Spleen (tissue), 11 donors: ENCODE measurements around the gene COL5A1. TPM values are rescaled to one million over a fixed set of nuclear protein-coding genes. Genes with fewer than 3 reads are reported as not detected.

Experiments
- DNase-seq: peaks from one replicate; pipeline ENCODE4 v3.0.0-alpha.2; 2020
- H3K27ac ChIP-seq, 8 donors: fragments of 200-600 bp; sonication (generic) in 7 of 8; 1 replicate in 4 of 8; 2 replicates in 4 of 8; pipeline versions ENCODE4 v1.5.0 to v1.8.0; 2016 to 2021; ENCODE audit warnings: inconsistent platforms in 4 of 8, mild to moderate bottlenecking in 4 of 8, moderate library complexity in 1 of 8
- H3K27me3 ChIP-seq, 7 donors: fragments of 200-600 bp; sonication (generic) in 6 of 7; replicated peaks in 1 of 7; 1 replicate in 4 of 7; 2 replicates in 3 of 7; pipeline versions ENCODE4 v1.5.0 to v1.8.0; 2016 to 2021; ENCODE audit warnings: inconsistent platforms in 3 of 7, mild to moderate bottlenecking in 1 of 7
- H3K36me3 ChIP-seq, 6 donors: fragments of 200-600 bp; sonication (generic) in 5 of 6; 1 replicate in 4 of 6; 2 replicates in 2 of 6; pipeline versions ENCODE4 v1.5.0 to v1.8.0; 2016 to 2021; ENCODE audit warnings: inconsistent platforms in 2 of 6
- H3K4me1 ChIP-seq, 6 donors: fragments of 200-600 bp; sonication (generic) in 5 of 6; 1 replicate in 3 of 6; 2 replicates in 3 of 6; pipeline versions ENCODE4 v1.5.0 to v1.8.0; 2016 to 2021; ENCODE audit warnings: inconsistent platforms in 3 of 6
- H3K4me3 ChIP-seq, 8 donors: fragments of 200-600 bp; sonication (generic) in 7 of 8; 1 replicate in 4 of 8; 2 replicates in 4 of 8; pipeline versions ENCODE4 v1.5.0 to v1.8.0; 2016 to 2021; ENCODE audit warnings: inconsistent platforms in 4 of 8, mild to moderate bottlenecking in 4 of 8, moderate library complexity in 2 of 8
- H3K9me3 ChIP-seq, 8 donors: fragments of 200-600 bp; sonication (generic) in 7 of 8; 1 replicate in 4 of 8; 2 replicates in 4 of 8; pipeline versions ENCODE4 v1.5.0 to v1.8.0; 2016 to 2021; ENCODE audit warnings: inconsistent platforms in 4 of 8
- CTCF ChIP-seq, 11 experiments: fragments of 200-600 bp in 7 of 11; fragments of 450-650 bp in 4 of 11; sonication (generic) in 4 of 11; IDR thresholded peaks in 8 of 11; conservative IDR thresholded peaks in 3 of 11; 1 replicate in 7 of 11; 2 replicates in 4 of 11; pipeline versions ENCODE4 v1.4.0 to v1.8.0; 2016 to 2021; ENCODE audit warnings: antibody characterized with exemption in 11 of 11, inconsistent platforms in 4 of 11, mild to moderate bottlenecking in 1 of 11
- POLR2A ChIP-seq, 3 donors: fragments of 450-650 bp; IDR thresholded peaks; one replicate each; pipeline ENCODE4 v1.5.1; 2017; ENCODE audit warnings: antibody characterized with exemption in 3 of 3, mild to moderate bottlenecking in 1 of 3
- POLR2AphosphoS5 ChIP-seq, 3 donors: sonication (generic); formaldehyde crosslinking; IDR thresholded peaks; one replicate each; pipeline ENCODE4 v1.5.1; 2017; ENCODE audit warnings: antibody characterized with exemption in 3 of 3
- WGBS, 5 donors: extraction: QIAGEN DNeasy Blood & Tissue Kit in 3 of 5; methylation state at CpG; one replicate each; pipeline versions ENCODE4 v1.1.5 to v1.1.7; 2013 to 2018; 5-methylcytosine and 5-hydroxymethylcytosine counted together
- intact Hi-C: fragments of 100-400 bp; cut with DNase I; formaldehyde crosslinking; loops from one replicate; pipeline ENCODE4 v1.15.0; 2023; ENCODE audit warnings: low total_unique reads
- polyA plus RNA-seq, 3 donors: library from polyadenylated mRNA; stranded (reverse); fragments of 200-250 nt; gene quantifications; one replicate each; pipeline ENCODE4 v1.2.1, GENCODE V29; 2013
- total RNA-seq, 7 donors: library from RNA; depleted of rRNA in 3 of 7; stranded (reverse); fragments of >200 nt in 3 of 7; fragmentation: NEBNext Ultra II Directional in 4 of 7; extraction: Animal tissue kit (Norgen Biotek cat#: 25700) in 4 of 7; gene quantifications; one replicate each; pipeline versions ENCODE4 v1.1.0 to v1.2.1, GENCODE V29; 2016 to 2021
- donor health status: healthy with polysubstance abuse.
- donor health status: DM: no; HTN: no; CAD: no; lungs with moderate emphysema.
- donor health status: DM: no; HTN: no; CAD: no.
- donor health status: Bipolar disorder and iron deficiency.
- donor health status: healthy.
- donor health status: DM: no; HTN: no; CAD: no.
- donor health status: DM: yes; HTN: yes; CAD: no.

COL5A1 gene
- total and polyA plus RNA-seq, 10 donors = 2.6 to 50.6 (median 23.7) TPM

- intact Hi-C loops = no loop called here
- TF ChIP-seq POLR2AphosphoS5 (IDR thresholded peaks at IDR 0.05) = no peak
- no peak for TF ChIP-seq POLR2A (IDR thresholded peaks at IDR 0.05)
- no peak for TF ChIP-seq CTCF (IDR thresholded peaks at IDR 0.05 in 8 of 11, conservative IDR thresholded peaks at IDR 0.05 in 3 of 11)
- Histone ChIP-seq H3K27ac (no peak overlapping the region), H3K36me3 (peaks cover 0 to 86% (median 0%) of the 10 kb centered on the region in 6 donors), H3K4me3 (no peak overlapping the region), H3K27me3 (no peaks in the 10 kb centered on the region), H3K9me3 (no peaks in the 10 kb centered on the region), H3K4me1 (no peaks in the 10 kb centered on the region)
- 87 to 92% (median 90%) methylated on average over 20 to 21 of the region's 21 CpGs for WGBS, 5 donors
- DNase-seq = no peak
These were observed 185.0 kb downstream of the COL5A1 start for GRCh38 chr9:134826336-134827285.

GRCh38 chr9:134827559-134827958, 186.0 kb downstream of the COL5A1 start:
- intact Hi-C loops = no loop called here
- H3K27me3 ChIP-seq = no peaks in the 10 kb centered on the region
- H3K27ac ChIP-seq = no peak overlapping the region
- H3K4me3 ChIP-seq = no peak overlapping the region
- no peaks in the 10 kb centered on the region for H3K4me1 ChIP-seq
- H3K36me3 ChIP-seq = peaks cover 0 to 83% (median 0%) of the 10 kb centered on the region in 6 donors
- no peak for DNase-seq
- no peaks in the 10 kb centered on the region for H3K9me3 ChIP-seq
- WGBS, 5 donors = 88 to 93% (median 92%) methylated on average over 10 to 19 of the region's 19 CpGs
- no peak for TF ChIP-seq CTCF (IDR thresholded peaks at IDR 0.05 in 8 of 11, conservative IDR thresholded peaks at IDR 0.05 in 3 of 11)
- TF ChIP-seq POLR2A (IDR thresholded peaks at IDR 0.05) = no peak
- no peak for TF ChIP-seq POLR2AphosphoS5 (IDR thresholded peaks at IDR 0.05)

- intact Hi-C loops = no loop called here
- WGBS, 5 donors = 89 to 94% (median 93%) methylated on average over 5 to 12 of the region's 12 CpGs
- H3K36me3 ChIP-seq = peaks cover 0 to 83% (median 0%) of the 10 kb centered on the region in 6 donors
- H3K27me3 ChIP-seq = no peaks in the 10 kb centered on the region
- H3K4me3 ChIP-seq = no peak overlapping the region
- H3K27ac ChIP-seq = no peak overlapping the region
- TF ChIP-seq CTCF (IDR thresholded peaks at IDR 0.05 in 8 of 11, conservative IDR thresholded peaks at IDR 0.05 in 3 of 11) (no peak), POLR2A (IDR thresholded peaks at IDR 0.05) (no peak), POLR2AphosphoS5 (IDR thresholded peaks at IDR 0.05) (no peak)
- no peaks in the 10 kb centered on the region for H3K4me1 ChIP-seq
- H3K9me3 ChIP-seq = no peaks in the 10 kb centered on the region
- DNase-seq = no peak
These were observed 186.4 kb downstream of the COL5A1 start for GRCh38 chr9:134827993-134828392.

GRCh38 chr9:134828892-134829291, 187.3 kb downstream of the COL5A1 start:
- TF ChIP-seq POLR2A (IDR thresholded peaks at IDR 0.05) = no peak
- TF ChIP-seq POLR2AphosphoS5 (IDR thresholded peaks at IDR 0.05) = no peak
- TF ChIP-seq CTCF (IDR thresholded peaks at IDR 0.05 in 8 of 11, conservative IDR thresholded peaks at IDR 0.05 in 3 of 11) = no peak
- no peaks in the 10 kb centered on the region for H3K27me3 ChIP-seq
- DNase-seq = no peak
- H3K9me3 ChIP-seq = no peaks in the 10 kb centered on the region
- intact Hi-C loops = no loop called here
- H3K27ac ChIP-seq = no peak overlapping the region
- no peaks in the 10 kb centered on the region for H3K4me1 ChIP-seq
- H3K4me3 ChIP-seq = no peak overlapping the region
- WGBS, 5 donors = 77 to 97% (median 92%) methylated on average over 11 of the region's 11 CpGs
- peaks cover 0 to 78% (median 0%) of the 10 kb centered on the region in 6 donors for H3K36me3 ChIP-seq
